Upper lobe of right lung (tissue), 1 donor: ENCODE results near the gene ANKRD31. TPM values are rescaled to one million over a fixed set of nuclear protein-coding genes. Genes with fewer than 3 reads are reported as not detected.

Source experiments
- ATAC-seq: fragments of 200-7000 bp; cut with Tn5 transposase; one replicate; pipeline ENCODE4 v1.9.1; 2020; ENCODE audit warnings: mild to moderate bottlenecking, moderate library complexity
- DNase-seq: peaks from one replicate; pipeline ENCODE4 v3.0.0-alpha.2; 2020
- H3K27ac ChIP-seq: fragments of 200-600 bp; one replicate; pipeline ENCODE4 v1.8.0; 2022
- H3K27me3 ChIP-seq: fragments of 200-600 bp; one replicate; pipeline ENCODE4 v1.8.0; 2022; ENCODE audit warnings: mild to moderate bottlenecking
- H3K36me3 ChIP-seq: fragments of 200-600 bp; one replicate; pipeline ENCODE4 v1.8.0; 2022
- H3K4me1 ChIP-seq: fragments of 200-600 bp; one replicate; pipeline ENCODE4 v1.8.0; 2022
- H3K4me3 ChIP-seq: fragments of 200-600 bp; one replicate; pipeline ENCODE4 v1.8.0; 2022; ENCODE audit warnings: mild to moderate bottlenecking
- H3K9me3 ChIP-seq: fragments of 200-600 bp; one replicate; pipeline ENCODE4 v1.8.0; 2022
- CTCF ChIP-seq: fragments of 200-600 bp; IDR thresholded peaks from one replicate; pipeline ENCODE4 v1.8.0; 2022; ENCODE audit warnings: antibody characterized with exemption
- intact Hi-C: fragments of 100-400 bp; cut with DNase I; formaldehyde crosslinking; loops from one replicate; pipeline ENCODE4 v1.11.0; 2022
- total RNA-seq: library from RNA; stranded (reverse); fragmentation: NEBNext Ultra II Directional; extraction: Animal tissue kit (Norgen Biotek cat#: 25700); gene quantifications from one replicate; pipeline ENCODE4 v1.2.1, GENCODE V29; 2021
- donor health status: DM: no; HTN: yes; CAD: no; lungs with severe emphysema.

The ANKRD31 gene
- total RNA-seq, 1 donor from 2014 or later = 0.14 TPM

- no peak for DNase-seq
- no peaks in the 10 kb centered on the region for H3K9me3 ChIP-seq
- H3K27me3 ChIP-seq = no peaks in the 10 kb centered on the region
- H3K36me3 ChIP-seq = no peaks in the 10 kb centered on the region
- intact Hi-C loops = no loop called here
- H3K4me1 ChIP-seq = peaks cover 9% of the 10 kb centered on the region
- ATAC-seq = no peak
- no peak overlapping the region for H3K4me3 ChIP-seq
- H3K27ac ChIP-seq = no peak overlapping the region
- no peak for TF ChIP-seq CTCF
Observed at GRCh38 chr5:75048457-75048953, 188.2 kb downstream of the ANKRD31 start.

- no peak for TF ChIP-seq CTCF
- H3K27me3 ChIP-seq = no peaks in the 10 kb centered on the region
- H3K36me3 ChIP-seq = no peaks in the 10 kb centered on the region
- H3K9me3 ChIP-seq = no peaks in the 10 kb centered on the region
- no peak for DNase-seq
- H3K27ac ChIP-seq = no peak overlapping the region
- ATAC-seq = no peak
- intact Hi-C loops = no loop called here
- peaks cover 9% of the 10 kb centered on the region for H3K4me1 ChIP-seq
- H3K4me3 ChIP-seq = no peak overlapping the region
Observed at GRCh38 chr5:75047356-75047755, 189.3 kb downstream of the ANKRD31 start.

- Histone ChIP-seq H3K27me3 (no peaks in the 10 kb centered on the region), H3K36me3 (no peaks in the 10 kb centered on the region), H3K9me3 (no peaks in the 10 kb centered on the region), H3K4me1 (peaks cover 1% of the 10 kb centered on the region), H3K4me3 (no peak overlapping the region), H3K27ac (no peak overlapping the region)
- no peak for DNase-seq
- no peak for TF ChIP-seq CTCF
- ATAC-seq = no peak
- intact Hi-C loops = no loop called here
Observed at GRCh38 chr5:75046366-75047142, 190.1 kb downstream of the ANKRD31 start.

- intact Hi-C loops = no loop called here
- Histone ChIP-seq H3K36me3 (no peaks in the 10 kb centered on the region), H3K27ac (no peak overlapping the region), H3K27me3 (no peaks in the 10 kb centered on the region), H3K9me3 (no peaks in the 10 kb centered on the region), H3K4me3 (no peak overlapping the region), H3K4me1 (no peaks in the 10 kb centered on the region)
- DNase-seq = no peak
- no peak for TF ChIP-seq CTCF
- no peak for ATAC-seq
Observed at GRCh38 chr5:75045071-75045470, 191.6 kb downstream of the ANKRD31 start.

GRCh38 chr5:75044406-75044805 is 192.3 kb downstream of the ANKRD31 start:
- ATAC-seq (peak; percentile 46), DNase-seq (no peak)
- no peaks in the 10 kb centered on the region for H3K36me3 ChIP-seq
- no peaks in the 10 kb centered on the region for H3K27me3 ChIP-seq
- intact Hi-C loops = no loop called here
- no peaks in the 10 kb centered on the region for H3K4me1 ChIP-seq
- H3K9me3 ChIP-seq = no peaks in the 10 kb centered on the region
- TF ChIP-seq CTCF = no peak
- no peak overlapping the region for H3K27ac ChIP-seq
- no peak overlapping the region for H3K4me3 ChIP-seq
